Naive thymus-derived CD4-positive, alpha-beta T cell (primary cell): ENCODE measurements around the gene IFNA6. TPM values are rescaled to one million over a fixed set of nuclear protein-coding genes. Genes with fewer than 3 reads are reported as not detected.

ENCODE experiments used
- ATAC-seq: fragments of 150-1000 bp; cut with Tn5 transposase; 2 replicates; pipeline ENCODE4 v1.10.0; 2021; ENCODE audit warnings: mild to moderate bottlenecking, moderate library complexity
- CTCF ChIA-PET: fragments of 350-600 bp; sonication (Branson Sonifier 250); formaldehyde crosslinking; loops from one replicate; lab custom pipeline; 2021; ENCODE audit warnings: antibody characterized with exemption; lab: Charles Lee
- POLR2A ChIA-PET: fragments of 350-600 bp; sonication (Branson Sonifier 250); formaldehyde crosslinking; loops from one replicate; lab custom pipeline; 2021; ENCODE audit warnings: antibody characterized with exemption, inconsistent platforms; lab: Charles Lee
- DNase-seq, 9 donors: peaks; one replicate each; pipeline versions ENCODE4 v3.0.0 to v3.0.0-alpha.2; 2020 to 2022; ENCODE audit warnings: mixed read lengths in 1 of 9
- H3K27ac ChIP-seq: one replicate; pipeline ENCODE4 v1.7.0; 2013; ENCODE audit warnings: mild to moderate bottlenecking, low read depth, low read length, moderate library complexity
- H3K27me3 ChIP-seq, 2 donors: one replicate each; pipeline ENCODE4 v1.7.0; 2013; ENCODE audit warnings: low read length in 2 of 2, mild to moderate bottlenecking in 2 of 2, moderate library complexity in 2 of 2; ENCODE audit not compliant: control insufficient read depth in 2 of 2, insufficient read depth in 2 of 2
- H3K36me3 ChIP-seq, 3 experiments: 1 replicate in 2 of 3; 2 replicates in 1 of 3; pipeline ENCODE4 v1.7.0; 2013; ENCODE audit warnings: low read length in 3 of 3, mild to moderate bottlenecking in 3 of 3, moderate library complexity in 1 of 3; ENCODE audit not compliant: insufficient read depth in 3 of 3, control insufficient read depth in 2 of 3
- H3K4me1 ChIP-seq, 2 donors: one replicate each; pipeline ENCODE4 v1.7.0; 2013; ENCODE audit warnings: low read length in 2 of 2, mild to moderate bottlenecking in 2 of 2, moderate library complexity in 1 of 2; ENCODE audit not compliant: control insufficient read depth in 2 of 2, insufficient read depth in 2 of 2
- H3K4me3 ChIP-seq: 2 replicates; pipeline ENCODE4 v1.7.0; 2013; ENCODE audit warnings: mild to moderate bottlenecking, low read length
- H3K9me3 ChIP-seq, 3 experiments: 1 replicate in 2 of 3; 2 replicates in 1 of 3; pipeline ENCODE4 v1.7.0; 2013; ENCODE audit warnings: low read length in 3 of 3; ENCODE audit not compliant: control insufficient read depth in 2 of 3
- H3K27ac Mint-ChIP-seq, 9 donors: one replicate each; pipeline ENCODE4 v1.8.0; 2020 to 2022; ENCODE audit warnings: mixed read lengths in 9 of 9, mild to moderate bottlenecking in 8 of 9, moderate library complexity in 5 of 9, inconsistent platforms in 2 of 9
- H3K27me3 Mint-ChIP-seq, 5 donors: one replicate each; pipeline ENCODE4 v1.8.0; 2021 to 2022; ENCODE audit warnings: mixed read lengths in 5 of 5, mild to moderate bottlenecking in 1 of 5
- H3K36me3 Mint-ChIP-seq, 5 donors: one replicate each; pipeline ENCODE4 v1.8.0; 2020 to 2022; ENCODE audit warnings: mixed read lengths in 5 of 5, mild to moderate bottlenecking in 3 of 5, inconsistent platforms in 1 of 5
- H3K4me1 Mint-ChIP-seq, 7 donors: one replicate each; pipeline ENCODE4 v1.8.0; 2020 to 2022; ENCODE audit warnings: mixed read lengths in 7 of 7, mild to moderate bottlenecking in 3 of 7, inconsistent platforms in 1 of 7
- H3K4me3 Mint-ChIP-seq, 10 donors: one replicate each; pipeline ENCODE4 v1.8.0; 2020 to 2022; ENCODE audit warnings: mild to moderate bottlenecking in 10 of 10, mixed read lengths in 10 of 10, moderate library complexity in 6 of 10, inconsistent platforms in 2 of 10
- H3K9me3 Mint-ChIP-seq, 11 donors: one replicate each; pipeline ENCODE4 v1.8.0; 2020 to 2022; ENCODE audit warnings: mixed read lengths in 11 of 11, mild to moderate bottlenecking in 4 of 11, inconsistent platforms in 1 of 11, moderate library complexity in 1 of 11
- intact Hi-C, 2 donors: fragments of 100-400 bp; cut with micrococcal nuclease; formaldehyde crosslinking; loops; one replicate each; pipeline ENCODE4 v1.15.1; 2023
- polyA plus RNA-seq, 2 donors: library from polyadenylated mRNA; unstranded; fragments of 300-500 nt; fragmentation: Illumina TruSeq; gene quantifications; one replicate each; pipeline ENCODE4 v1.2.3, GENCODE V29; 2021
- total RNA-seq, 6 experiments: library from RNA in 5 of 6; stranded (reverse) in 5 of 6; gene quantifications; 1 replicate in 5 of 6; 2 replicates in 1 of 6; pipeline ENCODE4 v1.2.3 and lab custom pipeline; 2021 to 2026

The IFNA6 gene
- total and polyA plus RNA-seq, 7 experiments from 2014 or later, result not detected

GRCh38 chr9:21357479-21358460 is 7.1 kb upstream of the IFNA6 start:
- H3K4me1 Mint-ChIP-seq, result peaks cover 4 to 27% (median 18%) of the 10 kb centered on the region in 7 donors
- Histone ChIP-seq H3K9me3 (peaks cover 0 to 3% (median 0%) of the 10 kb centered on the region in 3 experiments), H3K36me3 (no peaks in the 10 kb centered on the region), H3K27me3 (no peaks in the 10 kb centered on the region), H3K4me1 (peaks cover 3 to 6% of the 10 kb centered on the region in 2 donors), H3K4me3 (peak overlapping the region; percentile 18), H3K27ac (peak overlapping the region; percentile 68)
- intact Hi-C loops, result loop anchor here (1.0 to 2.0 kb wide), 4 partner anchors 19 to 39 kb away; partner anchors contain the start of gene KLHL9 (in 2 of the 2)
- H3K27ac Mint-ChIP-seq, result peak overlapping the region; percentile 75 to 95 (median 88)
- ChIA-PET POLR2A (interaction anchor here (2.4 kb wide), 1 partner anchor 23 kb away, joined by 12 read pairs; the partner anchor contains the start of gene KLHL9), CTCF (interaction anchor here (0.6 to 0.8 kb wide), 3 partner anchors 10 to 31 kb away, joined by 3 read pairs; no protein-coding TSS in a partner anchor)
- peaks cover 0 to 7% (median 6%) of the 10 kb centered on the region in 5 donors for H3K36me3 Mint-ChIP-seq
- ATAC-seq, result peak; percentile 72
- peaks cover 0 to 12% (median 6%) of the 10 kb centered on the region in 11 donors for H3K9me3 Mint-ChIP-seq
- peaks cover 0 to 67% (median 6%) of the 10 kb centered on the region in 5 donors for H3K27me3 Mint-ChIP-seq
- DNase-seq, result peak in 6 of 9 donors; percentile 30 to 64 (median 48)
- H3K4me3 Mint-ChIP-seq, result peak overlapping the region; percentile 31 to 79 (median 72)

- Mint-ChIP-seq H3K27me3 (peaks cover 16 to 76% (median 23%) of the 10 kb centered on the region in 5 donors), H3K4me1 (no peaks in the 10 kb centered on the region), H3K36me3 (peaks cover 0 to 6% (median 0%) of the 10 kb centered on the region in 5 donors), H3K9me3 (peaks cover 0 to 4% (median under 1%) of the 10 kb centered on the region in 11 donors), H3K27ac (no peak overlapping the region), H3K4me3 (no peak overlapping the region)
- Histone ChIP-seq H3K4me3 (no peak overlapping the region), H3K36me3 (no peaks in the 10 kb centered on the region), H3K27me3 (peaks cover 0 to 9% of the 10 kb centered on the region in 2 donors), H3K9me3 (no peaks in the 10 kb centered on the region), H3K4me1 (no peaks in the 10 kb centered on the region), H3K27ac (no peak overlapping the region)
- ChIA-PET CTCF (interaction anchor here (1.2 kb wide), 1 partner anchor 9 kb away, joined by 3 read pairs; no protein-coding TSS in a partner anchor), POLR2A (no interaction called here)
- intact Hi-C loops, result no loop called here
- DNase-seq (no peak), ATAC-seq (no peak)
Measured at GRCh38 chr9:21348430-21348970, 2.2 kb downstream of the IFNA6 start.

- Mint-ChIP-seq H3K27me3 (peaks cover 16 to 73% (median 29%) of the 10 kb centered on the region in 5 donors), H3K36me3 (peaks cover 0 to 8% (median 0%) of the 10 kb centered on the region in 5 donors), H3K4me3 (no peak overlapping the region), H3K9me3 (peaks cover 0 to 3% (median 0%) of the 10 kb centered on the region in 11 donors), H3K27ac (no peak overlapping the region), H3K4me1 (peaks cover 1 to 14% (median 13%) of the 10 kb centered on the region in 7 donors)
- DNase-seq (no peak), ATAC-seq (no peak)
- Histone ChIP-seq H3K4me3 (no peak overlapping the region), H3K36me3 (no peaks in the 10 kb centered on the region), H3K27me3 (peaks cover 0 to 3% of the 10 kb centered on the region in 2 donors), H3K27ac (no peak overlapping the region), H3K9me3 (no peaks in the 10 kb centered on the region), H3K4me1 (no peaks in the 10 kb centered on the region)
- ChIA-PET POLR2A (interaction anchor here (1.0 kb wide), 1 partner anchor 11 kb away, joined by 3 read pairs; no protein-coding TSS in a partner anchor), CTCF (interaction anchor here (1.1 kb wide), 1 partner anchor 55 kb away, joined by 3 read pairs; no protein-coding TSS in a partner anchor)
- intact Hi-C loops, result no loop called here
Measured at GRCh38 chr9:21340735-21341134, 10.0 kb downstream of the IFNA6 start.

DNA sequence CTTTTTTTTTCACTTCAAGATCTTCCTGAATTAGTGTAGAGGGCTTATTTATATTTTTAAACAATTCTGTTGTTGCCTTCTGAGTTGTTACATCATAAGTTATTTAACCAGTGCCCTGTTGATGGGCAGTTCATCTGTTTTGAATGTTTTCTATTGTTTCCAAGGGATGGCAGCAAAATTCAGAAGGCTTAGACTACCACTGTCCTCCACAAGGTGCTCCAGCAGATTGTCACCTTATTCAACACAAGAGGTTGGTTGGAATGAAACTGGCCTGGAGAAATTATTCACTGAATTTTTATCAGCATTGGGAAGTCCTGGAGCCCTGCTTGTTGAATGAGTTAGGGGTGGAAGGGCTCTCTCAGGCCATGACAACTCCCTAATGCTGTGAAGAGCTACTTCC is 14.2 kb downstream of the IFNA6 start:
- Histone ChIP-seq H3K27ac (no peak overlapping the region), H3K27me3 (no peaks in the 10 kb centered on the region), H3K9me3 (no peaks in the 10 kb centered on the region), H3K4me1 (peaks cover 15 to 30% of the 10 kb centered on the region in 2 donors), H3K36me3 (peaks cover 0 to 7% (median 0%) of the 10 kb centered on the region in 3 experiments), H3K4me3 (no peak overlapping the region)
- POLR2A ChIA-PET, result no interaction called here
- no peak for ATAC-seq
- Mint-ChIP-seq H3K9me3 (peaks cover 0 to 14% (median 3%) of the 10 kb centered on the region in 11 donors), H3K4me3 (peak overlapping the region; percentile 50 to 97 (median 92)), H3K4me1 (peaks cover 26 to 51% (median 46%) of the 10 kb centered on the region in 7 donors), H3K27ac (peak overlapping the region in 7 of 9 donors; percentile 68 to 97 (median 92)), H3K27me3 (peaks cover 0 to 35% (median 3%) of the 10 kb centered on the region in 5 donors), H3K36me3 (peaks cover 11 to 21% (median 18%) of the 10 kb centered on the region in 5 donors)
- CTCF ChIA-PET, result interaction anchor here (1.1 kb wide), 1 partner anchor 10 kb away, joined by 5 read pairs; no protein-coding TSS in a partner anchor
- intact Hi-C loops, result loop anchor here (2.0 to 10.0 kb wide), 5 partner anchors 14 to 714 kb away; partner anchors contain the start of genes CDKN2A (in 1 of the 2), CDKN2B-AS1 (in 1 of the 2), HACD4 (in 1 of the 2) and MLLT3 (in 1 of the 2)
- no peak for DNase-seq

- intact Hi-C loops, result loop anchor here (1.0 to 10.0 kb wide), 13 partner anchors 8 to 1955 kb away; partner anchors contain the start of genes CDKN2A (in 2 of the 2), CDKN2B-AS1 (in 2 of the 2), MLLT3 (in 2 of the 2) and HACD4 (in 1 of the 2)
- H3K27me3 ChIP-seq, result no peaks in the 10 kb centered on the region
- peak; percentile 72 to 87 (median 85) for DNase-seq
- Mint-ChIP-seq H3K9me3 (peaks cover 0 to 14% (median 3%) of the 10 kb centered on the region in 11 donors), H3K27ac (peak within 1 kb of the TSS; percentile 90 to 98 (median 95)), H3K36me3 (peaks cover 11 to 26% (median 20%) of the 10 kb centered on the region in 5 donors), H3K27me3 (peaks cover 0 to 27% (median 0%) of the 10 kb centered on the region in 5 donors), H3K4me1 (peaks cover 36 to 65% (median 60%) of the 10 kb centered on the region in 7 donors), H3K4me3 (peak within 1 kb of the TSS; percentile 90 to 97 (median 94))
- ChIA-PET POLR2A (interaction anchor here (0.6 to 2.7 kb wide), 13 partner anchors 9 to 710 kb away, joined by 3 to 12 read pairs (median 3); partner anchors contain the start of gene MTAP), CTCF (interaction anchor here (0.7 to 3.3 kb wide), 6 partner anchors 9 to 74 kb away, joined by 3 to 19 read pairs (median 6); no protein-coding TSS in a partner anchor)
- H3K36me3 ChIP-seq, result peaks cover 0 to 7% (median 0%) of the 10 kb centered on the region in 3 experiments
- peak; percentile 94 for ATAC-seq
- no peaks in the 10 kb centered on the region for H3K9me3 ChIP-seq
- peaks cover 15 to 35% of the 10 kb centered on the region in 2 donors for H3K4me1 ChIP-seq
- H3K27ac ChIP-seq, result peak within 1 kb of the TSS; percentile 95
- H3K4me3 ChIP-seq, result peak within 1 kb of the TSS; percentile 96
Measured at GRCh38 chr9:21334701-21335632, 15.7 kb downstream of the IFNA6 start, which contains the start of gene KLHL9. Gene KLHL9 (minus strand): TSS chr9:21335404. CDS start chr9:21334859, 545 bp downstream.
